HUES6 (cell line): ENCODE measurements around the gene ALG14.

Experiments
- H3K27ac ChIP-seq: 2 replicates; pipeline ENCODE4 v1.7.0; 2013; ENCODE audit warnings: low read depth, mild to moderate bottlenecking, low read length, inconsistent platforms
- H3K27me3 ChIP-seq: 2 replicates; pipeline ENCODE4 v1.6.1; 2013; ENCODE audit warnings: low read length; ENCODE audit not compliant: control insufficient read depth, insufficient read depth
- H3K36me3 ChIP-seq: 2 replicates; pipeline ENCODE4 v1.6.1; 2013; ENCODE audit warnings: low read length; ENCODE audit not compliant: control insufficient read depth, insufficient read depth
- H3K4me1 ChIP-seq: 2 replicates; pipeline ENCODE4 v1.6.1; 2013; ENCODE audit warnings: low read length; ENCODE audit not compliant: control insufficient read depth, insufficient read depth
- H3K4me3 ChIP-seq: 2 replicates; pipeline ENCODE4 v1.5.1; 2013; ENCODE audit warnings: low read depth, low read length
- H3K9ac ChIP-seq: one replicate; pipeline ENCODE4 v1.6.1; 2013; ENCODE audit warnings: mild to moderate bottlenecking, low read length
- H3K9me3 ChIP-seq: 2 replicates; pipeline ENCODE4 v1.6.1; 2013; ENCODE audit warnings: low read depth, low read length; ENCODE audit not compliant: control insufficient read depth, insufficient read depth

ALG14 gene

GRCh38 chr1:95086949-95087533 is 14.3 kb upstream of the ALG14 start:
- Histone ChIP-seq H3K4me3 (0 out of 2 replicates have a peak overlapping the region, but pooled peaks have one; percentile 2), H3K9ac (peak overlapping the region; percentile 18), H3K4me1 (peaks cover 18% of the 10 kb centered on the region), H3K27me3 (no peaks in the 10 kb centered on the region), H3K36me3 (no peaks in the 10 kb centered on the region), H3K27ac (no peak overlapping the region; the same call in 1 of the 2 replicates), H3K9me3 (peaks cover 6% of the 10 kb centered on the region; the same call in 1 of the 2 replicates)

GRCh38 chr1:95085376-95085775 is 12.6 kb upstream of the ALG14 start:
- H3K4me1 ChIP-seq = peaks cover 23% of the 10 kb centered on the region

DNA sequence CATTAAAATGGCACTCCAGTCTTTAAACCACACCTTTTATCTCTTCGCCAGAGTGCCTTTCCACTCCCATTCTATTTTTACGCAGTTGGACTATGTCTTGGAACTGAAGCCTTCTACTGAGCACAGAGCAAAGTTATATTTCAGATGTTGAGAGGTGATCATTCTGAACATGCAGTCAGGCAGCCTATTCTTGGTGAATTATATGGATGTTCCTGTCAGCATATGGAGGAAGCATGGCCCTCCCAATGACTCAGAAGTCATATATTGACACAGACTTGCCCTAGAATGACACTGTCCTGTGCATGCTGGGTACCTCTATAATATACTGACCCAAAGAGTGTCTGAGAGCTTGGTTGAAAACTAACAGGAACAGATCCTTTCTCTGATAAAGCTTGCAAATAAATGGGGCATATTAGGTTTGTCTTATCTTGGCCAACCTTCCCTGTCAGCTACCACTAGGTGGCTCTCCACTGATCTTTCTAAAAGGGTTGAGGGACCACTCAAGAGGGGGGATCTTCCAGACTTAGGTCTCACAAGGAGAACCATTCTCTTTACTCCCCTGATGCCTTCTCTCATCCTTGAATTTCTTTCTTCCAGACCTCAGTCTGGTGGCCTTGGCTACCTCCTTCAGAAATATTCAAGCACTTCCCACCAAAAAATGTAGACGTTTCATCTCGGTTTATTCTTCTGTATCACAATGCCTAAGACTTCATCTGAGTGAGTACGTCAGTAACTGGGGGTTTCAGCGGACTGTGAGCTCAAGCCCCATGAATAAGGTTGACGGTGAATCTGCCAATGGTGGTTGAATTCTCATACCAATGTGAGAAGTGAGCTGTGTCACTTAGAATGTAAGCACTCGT is 11.8 kb upstream of the ALG14 start:
- Histone ChIP-seq H3K27ac (no peak overlapping the region), H3K36me3 (no peaks in the 10 kb centered on the region), H3K27me3 (no peaks in the 10 kb centered on the region), H3K4me3 (no peak overlapping the region), H3K4me1 (peaks cover 24% of the 10 kb centered on the region), H3K9ac (no peak overlapping the region), H3K9me3 (no peaks in the 10 kb centered on the region)

More at GRCh38 chr1:95085376-95085775, 12.6 kb upstream of the ALG14 start:
- Histone ChIP-seq H3K27me3 (no peaks in the 10 kb centered on the region), H3K9me3 (peaks cover 5% of the 10 kb centered on the region; the same call in 1 of the 2 replicates), H3K36me3 (no peaks in the 10 kb centered on the region), H3K9ac (no peak overlapping the region), H3K4me3 (no peak overlapping the region), H3K27ac (no peak overlapping the region; the same call in 1 of the 2 replicates)

GRCh38 chr1:95080879-95081278 is 8.1 kb upstream of the ALG14 start:
- H3K4me1 ChIP-seq = peaks cover 15% of the 10 kb centered on the region

DNA sequence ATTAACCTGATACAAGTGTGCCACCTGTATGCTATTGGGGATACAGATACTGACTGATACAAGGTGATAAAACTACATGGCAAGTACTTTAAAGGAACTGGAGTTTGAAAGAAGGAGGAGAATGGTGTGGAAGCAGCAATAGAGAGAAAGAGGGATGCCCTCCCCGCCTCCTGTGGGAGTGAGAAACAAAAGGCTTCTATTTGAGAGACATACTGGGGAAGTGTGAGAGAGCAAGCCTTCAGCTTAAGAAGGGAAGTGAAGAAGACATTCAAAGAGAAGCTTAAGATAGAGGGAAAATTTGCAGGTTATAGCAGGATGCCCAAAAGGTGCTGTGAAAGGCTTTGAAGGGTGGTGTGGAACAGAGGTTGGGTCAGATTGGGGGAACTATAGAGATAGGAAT is 7.7 kb upstream of the ALG14 start:
- H3K9ac ChIP-seq = no peak overlapping the region
- H3K4me3 ChIP-seq = no peak overlapping the region
- no peaks in the 10 kb centered on the region for H3K9me3 ChIP-seq
- no peaks in the 10 kb centered on the region for H3K36me3 ChIP-seq
- H3K27ac ChIP-seq = no peak overlapping the region
- peaks cover 14% of the 10 kb centered on the region for H3K4me1 ChIP-seq
- H3K27me3 ChIP-seq = peaks cover 2% of the 10 kb centered on the region; the same call in 1 of the 2 replicates

More at GRCh38 chr1:95080879-95081278, 8.1 kb upstream of the ALG14 start:
- Histone ChIP-seq H3K9ac (no peak overlapping the region), H3K4me3 (no peak overlapping the region), H3K36me3 (no peaks in the 10 kb centered on the region), H3K27ac (no peak overlapping the region), H3K9me3 (no peaks in the 10 kb centered on the region), H3K27me3 (peaks cover 2% of the 10 kb centered on the region; the same call in 1 of the 2 replicates)

DNA sequence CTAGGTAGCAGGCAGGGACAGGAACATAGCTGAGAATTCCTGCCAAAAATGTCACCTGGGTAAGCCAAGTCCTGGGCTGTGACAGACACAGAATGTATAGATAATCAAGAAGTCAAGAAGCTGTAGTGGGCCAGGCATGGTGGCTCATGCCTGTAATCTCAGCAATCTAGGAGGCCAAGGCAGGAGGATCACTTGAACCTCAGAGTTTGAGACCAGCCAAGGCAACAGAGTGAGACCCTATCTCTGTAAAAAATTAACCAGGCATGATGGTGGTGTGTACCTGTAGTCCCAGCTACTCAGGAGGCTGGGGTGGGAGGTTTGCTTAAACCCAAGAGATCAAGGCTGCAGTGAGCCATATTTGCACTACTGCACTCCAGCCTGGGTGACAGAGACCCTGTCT is 3.3 kb upstream of the ALG14 start:
- Histone ChIP-seq H3K9me3 (no peaks in the 10 kb centered on the region), H3K9ac (no peak overlapping the region), H3K36me3 (no peaks in the 10 kb centered on the region), H3K27ac (no peak overlapping the region), H3K4me3 (no peak overlapping the region), H3K4me1 (peaks cover 12% of the 10 kb centered on the region), H3K27me3 (peaks cover 2% of the 10 kb centered on the region; the same call in 1 of the 2 replicates)

DNA sequence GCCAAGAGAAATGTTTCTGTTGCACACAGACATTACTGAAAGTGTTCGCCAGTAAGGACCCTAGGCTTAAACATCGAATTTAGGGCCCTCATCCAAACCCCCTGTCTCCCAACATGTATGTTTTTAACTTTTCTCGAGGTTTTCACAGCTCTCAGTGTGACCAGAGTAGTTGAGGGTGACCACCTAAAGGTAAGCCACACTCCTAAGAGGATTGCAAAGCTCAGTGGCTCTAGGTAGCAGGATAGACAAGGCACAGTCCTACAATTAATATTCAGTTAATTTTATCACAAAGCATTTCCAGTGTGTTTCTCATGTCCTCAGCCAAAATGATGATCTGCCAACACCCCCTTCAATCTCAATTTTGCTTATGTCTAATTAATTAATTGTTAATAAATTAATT is 695 bp upstream of the ALG14 start:
- H3K9ac ChIP-seq = no peak overlapping the region
- peak overlapping the region; percentile 73 for H3K4me3 ChIP-seq
- H3K4me1 ChIP-seq = 0 out of 2 replicates have a peak, but pooled peaks cover 6% of the 10 kb centered on the region
- no peaks in the 10 kb centered on the region for H3K36me3 ChIP-seq
- no peak overlapping the region for H3K27ac ChIP-seq
- 0 out of 2 replicates have a peak, but pooled peaks cover 2% of the 10 kb centered on the region for H3K27me3 ChIP-seq
- no peaks in the 10 kb centered on the region for H3K9me3 ChIP-seq

DNA sequence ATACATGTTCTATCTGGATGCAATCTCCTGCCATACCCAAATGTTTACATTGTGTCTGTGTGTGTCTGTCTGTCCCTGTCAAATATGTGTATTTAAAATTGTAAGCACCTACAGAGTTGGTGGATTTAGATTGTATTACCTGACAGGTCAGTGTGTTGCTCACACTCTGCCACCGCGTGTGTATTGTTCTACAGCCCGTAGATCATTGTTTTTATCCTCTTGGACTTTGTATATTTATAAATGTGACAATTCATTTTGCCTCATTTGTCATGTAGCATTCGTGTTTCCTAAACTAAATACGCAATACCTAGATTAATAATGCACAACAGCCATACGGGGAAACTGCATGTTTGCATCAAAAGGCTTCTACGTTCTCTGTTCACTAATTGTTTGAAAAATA is 634 bp downstream of the ALG14 start:
- Histone ChIP-seq H3K36me3 (no peaks in the 10 kb centered on the region), H3K4me3 (peak overlapping the region; percentile 73), H3K27me3 (0 out of 2 replicates have a peak, but pooled peaks cover 2% of the 10 kb centered on the region), H3K9ac (no peak overlapping the region), H3K4me1 (0 out of 2 replicates have a peak, but pooled peaks cover 6% of the 10 kb centered on the region), H3K27ac (no peak overlapping the region), H3K9me3 (no peaks in the 10 kb centered on the region)

- Histone ChIP-seq H3K27ac (no peak overlapping the region), H3K27me3 (0 out of 2 replicates have a peak, but pooled peaks cover 2% of the 10 kb centered on the region), H3K9ac (no peak overlapping the region), H3K36me3 (no peaks in the 10 kb centered on the region), H3K4me3 (no peak overlapping the region; the same call in 1 of the 2 replicates), H3K9me3 (no peaks in the 10 kb centered on the region), H3K4me1 (0 out of 2 replicates have a peak, but pooled peaks cover 6% of the 10 kb centered on the region)
These were observed 1.2 kb downstream of the ALG14 start for GRCh38 chr1:95071539-95071938.

GRCh38 chr1:95069710-95070093 is 3.0 kb downstream of the ALG14 start:
- H3K9ac ChIP-seq = no peak overlapping the region
- no peak overlapping the region for H3K27ac ChIP-seq
- no peaks in the 10 kb centered on the region for H3K36me3 ChIP-seq
- H3K4me1 ChIP-seq = 0 out of 2 replicates have a peak, but pooled peaks cover 6% of the 10 kb centered on the region
- no peaks in the 10 kb centered on the region for H3K9me3 ChIP-seq
- no peak overlapping the region for H3K4me3 ChIP-seq
- no peaks in the 10 kb centered on the region for H3K27me3 ChIP-seq
